ENCODE measurements around the gene ACTR8. TPM values are rescaled to one million over a fixed set of nuclear protein-coding genes. Genes with fewer than 3 reads are reported as not detected.

Gene ACTR8
- total and polyA plus RNA-seq, 2 of the 13 experiments (the other 11 are each of a cell fraction or from before 2014, with no cell fraction given): 15.5 to 29.0 TPM

GRCh38 chr3:53824795-53825194, 57.2 kb downstream of the ACTR8 start:
- no peak overlapping the region for H3K9ac ChIP-seq (ENCODE audit: insufficient read depth, low read depth, low read length)
- no peaks in the 10 kb centered on the region for H3K27me3 ChIP-seq (ENCODE audit: control insufficient read depth in 1 of 2, insufficient read depth in 2 of 2, low read length in 2 of 2)
- no peak for TF ChIP-seq NCOA5 (CRISPR knock-in tag; IDR thresholded peaks at IDR 0.05)
- TF ChIP-seq SP5 (CRISPR knock-in tag; IDR thresholded peaks at IDR 0.05; ENCODE audit: borderline replicate concordance, low read depth): no peak
- TF ChIP-seq REST (IDR thresholded peaks at IDR 0.05; ENCODE audit: borderline replicate concordance in 1 of 2, low read depth in 1 of 2, low read length in 2 of 2): no peak
- no peak for TF ChIP-seq ZNF260 (CRISPR knock-in tag; IDR thresholded peaks at IDR 0.05; ENCODE audit: borderline replicate concordance, low read depth)
- TF ChIP-seq ZNF337 (CRISPR knock-in tag; IDR thresholded peaks at IDR 0.05; ENCODE audit: borderline replicate concordance, low read depth): no peak
- no peak for TF ChIP-seq PAWR (CRISPR knock-in tag; IDR thresholded peaks at IDR 0.05; ENCODE audit: borderline replicate concordance)
- no peak for TF ChIP-seq RFXANK (CRISPR knock-in tag; IDR thresholded peaks at IDR 0.05)
- TF ChIP-seq POLR2AphosphoS2 (IDR thresholded peaks at IDR 0.05; ENCODE audit: low read depth, low read length): no peak
- no peak for TF ChIP-seq CREB3 (CRISPR knock-in tag; IDR thresholded peaks at IDR 0.05)
- TF ChIP-seq ZMYM3 (CRISPR knock-in tag; IDR thresholded peaks at IDR 0.05): no peak
- no peak overlapping the region for H3K4me2 ChIP-seq (ENCODE audit: low read depth, low read length)
- intact Hi-C loops (cut with micrococcal nuclease; ENCODE audit: unreplicated experiment): no loop called here
- H2AFZ ChIP-seq (ENCODE audit: low read length): no peak overlapping the region
- H3K27ac ChIP-seq (ENCODE audit: extremely low read length, insufficient read depth, low read length): no peak overlapping the region
- BruUV-seq (replicated peaks): no TSS peak
- ATAC-seq (no peak), DNase-seq (ENCODE audit: low spot score) (no peak), FAIRE-seq (no peak)
- H3K4me3 ChIP-seq (replicated peaks in 1 of 3; ENCODE audit: insufficient read depth in 1 of 3, low read depth in 2 of 3, low read length in 3 of 3): no peak overlapping the region
- WGBS (ENCODE audit: low lambda C conversion rate): 100% methylated on average over 4 of the region's 4 CpGs
- peaks cover 59% of the 10 kb centered on the region for H3K79me2 ChIP-seq (ENCODE audit: insufficient read depth, low read length)
- CTCF ChIA-PET (ENCODE audit: low intra/inter-chr PET ratio, low total read pairs): no interaction called here
- H3K9me3 ChIP-seq (ENCODE audit: low read length): no peaks in the 10 kb centered on the region
- H4K20me1 ChIP-seq (ENCODE audit: insufficient read depth, low read length): peaks cover 61% of the 10 kb centered on the region
- H3K4me1 ChIP-seq (ENCODE audit: insufficient read depth, low read length): peaks cover 77% of the 10 kb centered on the region
- H3K36me3 ChIP-seq (replicated peaks in 1 of 2; ENCODE audit: control insufficient read depth in 1 of 2, insufficient read depth in 2 of 2, low read length in 2 of 2): peaks cover 42 to 97% of the 10 kb centered on the region in 2 experiments
- in situ Hi-C loops (cut with HindIII; ENCODE audit: extremely low pct_ligation_motif_present, low pct_unique_long_range_greater_than_20kb): no loop called here
- POLR2A ChIA-PET: interaction anchor here (1.4 to 1.7 kb wide), 2 partner anchors 17 to 20 kb away, joined by 3 to 5 read pairs; no protein-coding TSS in a partner anchor

All from HepG2 (cell line).